Astrocyte of the cerebellum (primary cell): ENCODE data around the gene MRPL14.

ENCODE experiments used
- DNase-seq: peaks from one replicate; pipeline ENCODE4 v3.0.0-alpha.2; 2011; ENCODE audit warnings: low read depth
- H3K4me3 ChIP-seq: 2 replicates; pipeline ENCODE4 v1.5.1; 2011; ENCODE audit warnings: mild to moderate bottlenecking, low read depth, low read length, moderate library complexity
- CTCF ChIP-seq: IDR thresholded peaks from 2 replicates; pipeline ENCODE4 v1.5.1; 2012; ENCODE audit warnings: low read length, low read depth, moderate library complexity, mild to moderate bottlenecking; ENCODE audit errors: missing control alignments
- in situ Hi-C: cut with HindIII; loops from 2 replicates; pipeline ENCODE4 v1.10.0; 2017; ENCODE audit warnings: low sequenced_read_pairs

Gene MRPL14

GRCh38 chr6:44073612-44074438 is 53.4 kb downstream of the MRPL14 start:
- no peak for TF ChIP-seq CTCF
- peak overlapping the region; percentile 28 for H3K4me3 ChIP-seq
- in situ Hi-C loops, result no loop called here
- no peak for DNase-seq

GRCh38 chr6:44072959-44073611 is 54.2 kb downstream of the MRPL14 start:
- DNase-seq, result no peak
- in situ Hi-C loops, result no loop called here
- H3K4me3 ChIP-seq, result peak overlapping the region; percentile 35
- TF ChIP-seq CTCF, result no peak

DNA sequence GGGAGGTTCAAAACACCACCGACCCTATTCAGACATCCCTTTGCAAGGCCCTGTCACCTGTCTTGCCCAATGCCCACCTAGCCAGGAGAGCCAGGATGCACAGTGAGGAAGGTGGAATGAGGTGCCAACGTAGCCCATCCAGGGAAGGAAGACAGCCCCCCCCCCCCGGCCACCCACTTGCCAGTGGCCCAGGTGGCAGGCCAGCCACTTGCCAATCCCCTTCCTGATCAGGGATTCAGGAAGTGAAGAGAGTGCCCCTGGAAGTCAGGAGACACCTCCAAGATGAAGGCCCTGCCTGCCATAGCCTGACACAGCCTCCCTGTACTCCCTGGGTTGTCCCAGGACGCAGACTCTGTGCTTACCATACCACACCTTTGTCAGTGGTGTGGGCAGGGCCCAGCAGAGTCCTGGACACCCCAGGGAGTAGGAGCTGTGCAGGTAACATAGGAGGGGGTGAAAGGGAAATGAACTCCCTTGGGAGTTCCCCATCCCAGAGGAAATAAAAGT is 54.7 kb downstream of the MRPL14 start:
- in situ Hi-C loops, result no loop called here
- DNase-seq, result no peak
- no peak for TF ChIP-seq CTCF
- H3K4me3 ChIP-seq, result peak overlapping the region; percentile 35

- no peak for TF ChIP-seq CTCF
- peak; percentile 94 for DNase-seq
- H3K4me3 ChIP-seq, result no peak overlapping the region
- in situ Hi-C loops, result no loop called here
These were observed 55.4 kb downstream of the MRPL14 start for GRCh38 chr6:44071670-44072451.

- TF ChIP-seq CTCF, result no peak
- no peak overlapping the region for H3K4me3 ChIP-seq
- no peak for DNase-seq
- in situ Hi-C loops, result no loop called here
These were observed 58.5 kb downstream of the MRPL14 start for GRCh38 chr6:44068607-44069296.
